ENCODE data around the gene ACTN4.

Gene ACTN4

GRCh38 chr19:38727306-38727867 lies 79.9 kb downstream of the ACTN4 start:
- TF ChIP-seq CTCF (IDR thresholded peaks at IDR 0.05), result no peak
- Histone ChIP-seq H3K27ac (peak overlapping the region; percentile 52 to 95), H3K4me3 (peak overlapping the region; percentile 21)
- DNase-seq (ENCODE audit: low spot score), result no peak

GRCh38 chr19:38727868-38728660 lies 80.6 kb downstream of the ACTN4 start:
- peak overlapping the region; percentile 21 for H3K4me3 ChIP-seq
- no peak for TF ChIP-seq CTCF (IDR thresholded peaks at IDR 0.05)
- H3K27ac ChIP-seq, result peak overlapping the region; percentile 52 to 95
- no peak for DNase-seq (ENCODE audit: low spot score)

GRCh38 chr19:38728752-38729541 lies 81.5 kb downstream of the ACTN4 start:
- TF ChIP-seq CTCF (IDR thresholded peaks at IDR 0.05), result no peak
- Histone ChIP-seq H3K27ac (peak overlapping the region in 1 of 2 donors; percentile 95), H3K4me3 (no peak overlapping the region)
- no peak for DNase-seq (ENCODE audit: low spot score)

- TF ChIP-seq CTCF (IDR thresholded peaks at IDR 0.05), result peak; percentile 59
- no peak for DNase-seq (ENCODE audit: low spot score)
- peak overlapping the region in 1 of 2 donors; percentile 95 for H3K27ac ChIP-seq
- H3K4me3 ChIP-seq, result no peak overlapping the region
Measured at GRCh38 chr19:38729653-38730469, 82.4 kb downstream of the ACTN4 start.

GRCh38 chr19:38730470-38730730 lies 83.0 kb downstream of the ACTN4 start:
- no peak for TF ChIP-seq CTCF (IDR thresholded peaks at IDR 0.05)
- peak overlapping the region in 1 of 2 donors; percentile 82 for H3K27ac ChIP-seq
- H3K4me3 ChIP-seq, result no peak overlapping the region
- no peak for DNase-seq (ENCODE audit: low spot score)

- no peak for TF ChIP-seq CTCF (IDR thresholded peaks at IDR 0.05)
- no peak overlapping the region for H3K4me3 ChIP-seq
- peak overlapping the region in 1 of 2 donors; percentile 82 for H3K27ac ChIP-seq
- DNase-seq (ENCODE audit: low spot score), result no peak
Measured at GRCh38 chr19:38730731-38731589, 83.5 kb downstream of the ACTN4 start.
